Epidermal melanocyte (primary cell): ENCODE data around the gene KCTD17.

ENCODE experiments used
- DNase-seq: peaks from one replicate; pipeline ENCODE4 v3.0.0; 2011; ENCODE audit warnings: low spot score; ENCODE audit not compliant: insufficient read length

Gene KCTD17

GRCh38 chr22:37079158-37079557, 27.6 kb downstream of the KCTD17 start:
- no peak for DNase-seq

GRCh38 chr22:37079668-37080171, 28.2 kb downstream of the KCTD17 start:
- DNase-seq = no peak

GRCh38 chr22:37080438-37080837, 28.9 kb downstream of the KCTD17 start:
- DNase-seq = no peak

GRCh38 chr22:37080838-37081237, 29.3 kb downstream of the KCTD17 start:
- DNase-seq = no peak

- DNase-seq = no peak
These were observed 30.8 kb downstream of the KCTD17 start for GRCh38 chr22:37082251-37082873.

GRCh38 chr22:37083914-37084313, 32.4 kb downstream of the KCTD17 start:
- DNase-seq = no peak

GRCh38 chr22:37084385-37084784, 32.8 kb downstream of the KCTD17 start:
- DNase-seq = no peak

GRCh38 chr22:37086184-37086583, 34.6 kb downstream of the KCTD17 start:
- DNase-seq = no peak

- no peak for DNase-seq
These were observed 36.6 kb downstream of the KCTD17 start for GRCh38 chr22:37088108-37088605.

- DNase-seq = no peak
These were observed 37.3 kb downstream of the KCTD17 start for GRCh38 chr22:37088750-37089408.

- no peak for DNase-seq
These were observed 37.9 kb downstream of the KCTD17 start for GRCh38 chr22:37089434-37089833.

GRCh38 chr22:37090920-37091695, 39.6 kb downstream of the KCTD17 start:
- no peak for DNase-seq

GRCh38 chr22:37091994-37092393, 40.5 kb downstream of the KCTD17 start:
- DNase-seq = no peak

- no peak for DNase-seq
These were observed 41.5 kb downstream of the KCTD17 start for GRCh38 chr22:37092997-37093396.

- DNase-seq = no peak
These were observed 42.7 kb downstream of the KCTD17 start for GRCh38 chr22:37094239-37094638.

- DNase-seq = no peak
These were observed 43.6 kb downstream of the KCTD17 start for GRCh38 chr22:37095113-37095512.

GRCh38 chr22:37097346-37097745, 45.8 kb downstream of the KCTD17 start:
- DNase-seq = no peak

GRCh38 chr22:37098976-37099591, 47.5 kb downstream of the KCTD17 start:
- no peak for DNase-seq

- no peak for DNase-seq
These were observed 49.1 kb downstream of the KCTD17 start for GRCh38 chr22:37100589-37101127.

- DNase-seq = no peak
These were observed 49.9 kb downstream of the KCTD17 start for GRCh38 chr22:37101311-37102066.

- DNase-seq = no peak
These were observed 51.6 kb downstream of the KCTD17 start for GRCh38 chr22:37103151-37103550.
